Skeletal muscle satellite cell (primary cell): Measurements from ENCODE around the gene SPTY2D1.
"Not testable (repeated sequence)": the region's sequence is repeated elsewhere in the genome, so short reads cannot be mapped to it uniquely, and the experiment has no call there.

Source experiments
- H3K27me3 ChIP-seq: 2 replicates; pipeline ENCODE4 v1.7.0; 2013; ENCODE audit warnings: low read length; ENCODE audit not compliant: control insufficient read depth, insufficient read depth
- H3K36me3 ChIP-seq: 2 replicates; pipeline ENCODE4 v1.7.0; 2013; ENCODE audit warnings: mild to moderate bottlenecking, control low read depth, low read length; ENCODE audit not compliant: insufficient read depth
- H3K4me1 ChIP-seq: 2 replicates; pipeline ENCODE4 v1.7.0; 2013; ENCODE audit warnings: low read length; ENCODE audit not compliant: control insufficient read depth, insufficient read depth
- H3K4me2 ChIP-seq: 2 replicates; pipeline ENCODE4 v1.7.0; 2013; ENCODE audit warnings: mild to moderate bottlenecking, low read length
- H3K4me3 ChIP-seq: 2 replicates; pipeline ENCODE4 v1.7.0; 2013; ENCODE audit warnings: low read length
- H3K9ac ChIP-seq: 2 replicates; pipeline ENCODE4 v1.7.0; 2013; ENCODE audit warnings: mild to moderate bottlenecking, low read depth, low read length, moderate library complexity
- H3K9me3 ChIP-seq: replicated peaks from 2 replicates; pipeline ENCODE4 v1.7.0; 2013; ENCODE audit warnings: mild to moderate bottlenecking, control low read depth, low read length

The SPTY2D1 gene

DNA sequence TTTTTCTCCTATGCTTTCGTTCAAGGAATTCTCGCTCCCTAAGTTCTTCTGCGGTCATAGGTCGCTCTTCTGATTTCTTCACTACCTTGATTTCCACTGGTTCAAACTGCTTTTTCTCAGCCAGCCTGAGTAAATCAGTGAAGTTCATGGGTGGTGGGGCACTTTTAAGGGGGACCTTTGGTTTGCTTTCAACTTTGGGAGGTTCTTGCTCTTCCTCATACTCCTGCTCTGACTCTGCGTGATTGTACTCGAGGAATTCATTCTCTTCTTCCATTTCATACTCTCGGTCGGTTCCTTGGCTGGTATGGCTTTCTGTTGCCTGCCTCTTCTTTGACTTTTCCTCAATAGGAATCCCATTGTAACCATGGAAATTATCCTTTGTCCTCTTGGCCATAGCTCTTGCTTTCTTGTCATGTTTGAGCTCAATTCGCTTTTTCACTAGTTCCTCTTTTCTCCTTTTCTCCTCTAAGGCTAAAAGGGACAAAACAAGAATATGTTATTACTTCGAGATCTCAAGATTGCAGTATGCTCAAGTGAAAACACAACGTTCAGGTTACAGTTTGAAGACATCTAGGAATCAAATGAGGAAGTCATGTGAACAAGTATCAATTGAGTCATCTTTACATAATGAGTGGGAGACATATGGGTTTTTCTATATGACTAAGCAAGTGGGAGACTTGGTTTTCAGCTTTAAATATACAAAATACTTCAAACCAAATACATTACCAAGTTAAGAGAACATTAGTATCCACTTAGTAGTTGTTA, 18.3 kb downstream of the SPTY2D1 start:
- Histone ChIP-seq H3K4me1 (peaks cover 31% of the 10 kb centered on the region), H3K9me3 (no peaks in the 10 kb centered on the region), H3K4me3 (no peak overlapping the region), H3K9ac (no peak overlapping the region), H3K27me3 (no peaks in the 10 kb centered on the region), H3K36me3 (peaks cover 32% of the 10 kb centered on the region), H3K4me2 (no peak overlapping the region)

DNA sequence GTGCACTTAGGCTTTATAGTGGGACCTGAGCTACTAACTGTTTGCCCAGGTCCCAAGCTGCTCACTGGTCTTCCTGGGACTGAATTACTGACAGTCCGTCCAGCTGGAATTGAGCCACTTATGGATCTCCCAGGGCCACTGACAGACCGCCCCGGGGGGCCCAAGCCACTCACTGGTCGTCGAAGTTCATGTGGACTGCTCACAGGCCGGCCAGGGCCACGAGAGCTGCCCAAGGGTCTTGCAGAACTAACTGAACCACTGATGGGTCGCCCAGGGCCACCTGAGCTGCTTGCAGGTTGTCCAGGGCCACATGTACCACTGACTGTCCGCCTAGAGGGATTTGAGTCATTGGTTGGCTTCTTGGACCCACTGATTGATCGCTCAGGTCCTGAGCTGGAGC, 19.5 kb downstream of the SPTY2D1 start:
- Histone ChIP-seq H3K27me3 (no peaks in the 10 kb centered on the region), H3K36me3 (peaks cover 40% of the 10 kb centered on the region), H3K9me3 (no peaks in the 10 kb centered on the region), H3K4me3 (no peak overlapping the region), H3K4me1 (peaks cover 31% of the 10 kb centered on the region), H3K4me2 (no peak overlapping the region), H3K9ac (no peak overlapping the region)

- no peak overlapping the region for H3K4me2 ChIP-seq
- H3K36me3 ChIP-seq = peaks cover 56% of the 10 kb centered on the region
- no peak overlapping the region for H3K9ac ChIP-seq
- H3K4me1 ChIP-seq = peaks cover 15% of the 10 kb centered on the region
- H3K27me3 ChIP-seq = no peaks in the 10 kb centered on the region
- H3K4me3 ChIP-seq = no peak overlapping the region
- no peaks in the 10 kb centered on the region for H3K9me3 ChIP-seq
These were observed 21.7 kb downstream of the SPTY2D1 start for GRCh38 chr11:18612394-18612793.

DNA sequence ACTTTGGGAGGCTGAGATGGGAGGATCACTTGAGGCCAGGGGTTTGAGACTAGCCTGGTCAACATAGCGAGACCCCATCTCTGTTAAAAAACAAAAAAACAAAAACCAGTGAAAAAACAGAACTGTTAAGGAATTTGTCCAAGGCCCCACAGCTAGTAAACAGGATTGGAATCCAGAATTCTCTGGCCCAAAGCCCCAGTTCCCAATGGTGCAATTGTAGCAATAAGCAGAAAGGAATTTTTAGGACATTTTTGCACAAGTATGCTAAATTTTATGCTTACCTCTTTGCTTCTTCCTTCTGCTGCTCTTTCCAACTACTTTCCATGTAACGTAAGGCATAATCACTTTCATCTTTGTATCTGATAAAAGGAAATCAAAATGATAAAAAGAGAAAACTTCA, 22.9 kb downstream of the SPTY2D1 start:
- Histone ChIP-seq H3K9me3 (no peaks in the 10 kb centered on the region), H3K4me1 (peaks cover 8% of the 10 kb centered on the region), H3K4me2 (no peak overlapping the region), H3K4me3 (no peak overlapping the region), H3K36me3 (peaks cover 52% of the 10 kb centered on the region), H3K9ac (no peak overlapping the region), H3K27me3 (no peaks in the 10 kb centered on the region)

GRCh38 chr11:18608376-18608775, 25.8 kb downstream of the SPTY2D1 start:
- H3K9me3 ChIP-seq = no peaks in the 10 kb centered on the region
- H3K4me1 ChIP-seq = no peaks in the 10 kb centered on the region
- no peak overlapping the region for H3K4me2 ChIP-seq
- no peaks in the 10 kb centered on the region for H3K27me3 ChIP-seq
- no peak overlapping the region for H3K9ac ChIP-seq
- H3K36me3 ChIP-seq = peaks cover 42% of the 10 kb centered on the region
- no peak overlapping the region for H3K4me3 ChIP-seq

GRCh38 chr11:18600915-18601569, 33.1 kb downstream of the SPTY2D1 start:
- H3K4me3 ChIP-seq = no peak overlapping the region
- no peaks in the 10 kb centered on the region for H3K27me3 ChIP-seq
- H3K4me1 ChIP-seq = no peaks in the 10 kb centered on the region
- H3K4me2 ChIP-seq = no peak overlapping the region
- H3K9ac ChIP-seq = no peak overlapping the region
- peaks cover 9% of the 10 kb centered on the region for H3K36me3 ChIP-seq
- no peaks in the 10 kb centered on the region for H3K9me3 ChIP-seq

DNA sequence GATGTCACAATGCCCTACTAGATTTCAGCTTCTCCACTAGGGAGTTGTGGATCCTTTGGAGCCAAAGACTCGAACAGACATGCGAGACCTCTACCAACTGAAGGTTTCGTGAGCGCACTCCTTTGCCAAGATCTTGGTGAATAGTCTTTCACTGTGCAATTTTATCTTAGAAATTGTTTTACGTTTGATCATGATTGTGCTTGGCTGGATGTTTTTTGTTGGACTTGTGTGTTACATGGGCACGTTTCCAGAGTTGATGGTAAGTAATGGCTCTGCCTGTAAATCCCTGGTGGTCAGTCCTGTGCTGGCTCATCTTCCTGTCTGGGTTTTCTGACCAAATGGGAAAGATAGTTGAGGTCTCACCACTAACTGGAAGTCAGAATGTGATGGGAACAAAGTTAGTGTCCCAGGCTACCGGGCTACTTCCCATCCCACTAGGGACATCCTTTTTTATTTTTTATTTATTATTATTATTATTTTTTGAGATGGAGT, 34.4 kb downstream of the SPTY2D1 start, which contains the start of gene MISFA:
TSS of gene MISFA (plus strand) at position 51 of the 492 bp plus-strand sequence. CDS start at position 191, 140 bp downstream.
- no peak within 1 kb of the TSS for H3K4me2 ChIP-seq

DNA sequence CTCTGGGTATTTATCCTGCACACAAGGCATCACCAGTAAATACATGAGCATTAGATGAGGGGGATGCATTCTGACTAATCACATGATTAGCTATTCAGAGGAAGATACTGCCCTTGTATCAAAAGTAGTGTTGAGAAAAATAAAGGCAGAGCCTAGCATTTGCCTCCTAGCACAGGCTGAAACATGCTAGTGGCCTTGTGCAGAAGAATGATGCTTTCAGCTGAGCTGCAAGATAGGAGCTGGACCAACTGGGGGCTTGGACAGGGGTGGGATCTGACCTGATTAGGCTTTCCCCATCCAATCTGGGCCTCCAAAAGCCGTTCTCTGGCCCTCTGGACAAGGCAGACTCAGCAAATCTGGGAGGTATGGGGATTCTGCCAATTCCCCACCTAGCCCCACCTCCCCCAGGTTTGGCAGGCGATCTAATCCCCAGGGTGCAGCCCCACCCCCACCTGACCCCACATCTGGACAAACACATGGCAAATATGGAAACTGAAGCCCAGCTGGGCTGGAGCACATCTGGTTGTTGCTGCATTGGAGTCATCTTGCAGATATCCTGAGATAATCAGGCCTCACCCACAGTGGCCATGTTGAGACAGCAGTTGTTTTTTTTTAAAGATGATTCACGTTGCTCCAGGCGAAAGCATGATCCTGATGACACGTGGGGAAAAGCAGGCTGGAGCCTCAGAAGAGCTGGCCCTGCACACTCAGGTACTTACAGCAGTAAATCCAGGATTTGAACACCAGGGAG, 39.0 kb downstream of the SPTY2D1 start:
- H3K36me3 ChIP-seq = peaks cover 7% of the 10 kb centered on the region
- no peak overlapping the region for H3K9ac ChIP-seq
- H3K9me3 ChIP-seq = no peaks in the 10 kb centered on the region
- peaks cover 9% of the 10 kb centered on the region for H3K4me1 ChIP-seq
- H3K4me3 ChIP-seq = no peak overlapping the region
- no peaks in the 10 kb centered on the region for H3K27me3 ChIP-seq
- no peak overlapping the region for H3K4me2 ChIP-seq

More for the DNA sequence above, 34.4 kb downstream of the SPTY2D1 start, which contains the start of gene MISFA:
- no peaks in the 10 kb centered on the region for H3K27me3 ChIP-seq
- H3K9me3 ChIP-seq = no peaks in the 10 kb centered on the region
- H3K4me3 ChIP-seq = no peak within 1 kb of the TSS
- no peaks in the 10 kb centered on the region for H3K4me1 ChIP-seq
- no peak within 1 kb of the TSS for H3K9ac ChIP-seq
- peaks cover 10% of the 10 kb centered on the region for H3K36me3 ChIP-seq

- peaks cover 20% of the 10 kb centered on the region for H3K4me1 ChIP-seq
- H3K27me3 ChIP-seq, H3K9me3 ChIP-seq, H3K4me2 ChIP-seq, H3K36me3 ChIP-seq, H3K4me3 ChIP-seq, H3K9ac ChIP-seq: not testable (repeated sequence)
These were observed 40.1 kb downstream of the SPTY2D1 start for GRCh38 chr11:18594088-18594487.

DNA sequence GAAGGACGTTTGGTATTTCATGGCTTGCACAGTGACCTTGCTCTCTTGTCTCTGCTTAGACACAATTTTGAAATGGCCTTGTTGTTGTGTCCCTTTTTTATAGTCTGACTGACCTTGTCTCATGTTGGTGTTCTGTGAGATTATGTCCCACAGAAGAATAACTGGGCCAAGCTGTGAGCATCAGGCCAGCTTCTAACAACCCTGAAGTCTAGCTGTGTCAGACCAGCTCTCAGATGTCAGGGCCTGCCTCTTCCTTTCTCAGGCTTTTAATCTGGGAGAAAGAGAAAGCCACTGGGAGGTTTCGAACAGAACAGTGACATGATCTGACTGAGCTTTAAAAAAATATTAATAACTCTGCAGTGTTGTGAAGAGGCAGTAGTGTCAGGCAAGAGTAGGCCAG, 43.6 kb downstream of the SPTY2D1 start:
- Histone ChIP-seq H3K4me2 (peak overlapping the region; percentile 94), H3K9me3 (no peaks in the 10 kb centered on the region), H3K4me3 (no peak overlapping the region), H3K9ac (peak overlapping the region; percentile 31), H3K27me3 (no peaks in the 10 kb centered on the region), H3K36me3 (no peaks in the 10 kb centered on the region), H3K4me1 (peaks cover 26% of the 10 kb centered on the region)
